Endodermal cell (in vitro differentiated cells): ENCODE measurements around the gene KATNAL1. TPM values are rescaled to one million over a fixed set of nuclear protein-coding genes. Genes with fewer than 3 reads are reported as not detected.
A peak's percentile ranks its signal among the peaks of the same experiment; 100 is the strongest.

ENCODE experiments used
- DNase-seq: peaks from one replicate; pipeline ENCODE4 v3.0.0-alpha.2; 2017
- H3K27ac ChIP-seq: 2 replicates; pipeline ENCODE4 v1.5.1; 2013; ENCODE audit warnings: mild to moderate bottlenecking, low read depth, low read length, moderate library complexity
- H3K27me3 ChIP-seq: 2 replicates; pipeline ENCODE4 v1.6.1; 2013; ENCODE audit warnings: mild to moderate bottlenecking, low read length, moderate library complexity; ENCODE audit not compliant: insufficient read depth, control insufficient read depth, poor library complexity, severe bottlenecking
- H3K36me3 ChIP-seq: 2 replicates; pipeline ENCODE4 v1.7.0; 2013; ENCODE audit warnings: mild to moderate bottlenecking, low read length, moderate library complexity; ENCODE audit not compliant: control insufficient read depth, insufficient read depth
- H3K4me1 ChIP-seq: one replicate; pipeline ENCODE4 v1.7.0; 2013; ENCODE audit warnings: low read length; ENCODE audit not compliant: control insufficient read depth, insufficient read depth
- H3K4me3 ChIP-seq: 2 replicates; pipeline ENCODE4 v1.5.1; 2013; ENCODE audit warnings: mild to moderate bottlenecking, low read length, moderate library complexity
- H3K9ac ChIP-seq: 2 replicates; pipeline ENCODE4 v1.6.1; 2013; ENCODE audit warnings: mild to moderate bottlenecking, low read length, moderate library complexity; ENCODE audit not compliant: poor library complexity, severe bottlenecking; ENCODE audit errors: extremely low read depth
- H3K9me3 ChIP-seq: 2 replicates; pipeline ENCODE4 v1.6.1; 2013; ENCODE audit warnings: mild to moderate bottlenecking, low read length, moderate library complexity; ENCODE audit not compliant: control insufficient read depth
- H3K27ac Mint-ChIP-seq: 2 replicates; pipeline ENCODE4 v1.8.0; 2020; ENCODE audit warnings: mixed read lengths
- H3K27me3 Mint-ChIP-seq: 2 replicates; pipeline ENCODE4 v1.8.0; 2021; ENCODE audit warnings: mild to moderate bottlenecking, mixed read lengths; ENCODE audit not compliant: insufficient read depth
- H3K36me3 Mint-ChIP-seq: 2 replicates; pipeline ENCODE4 v1.8.0; 2020; ENCODE audit warnings: low read depth, mixed read lengths
- H3K4me1 Mint-ChIP-seq: 2 replicates; pipeline ENCODE4 v1.8.0; 2020; ENCODE audit warnings: mixed read lengths
- H3K4me3 Mint-ChIP-seq: 2 replicates; pipeline ENCODE4 v1.8.0; 2020; ENCODE audit warnings: mild to moderate bottlenecking, moderate library complexity, mixed read lengths
- H3K9me3 Mint-ChIP-seq: 2 replicates; pipeline ENCODE4 v1.8.0; 2020; ENCODE audit warnings: mild to moderate bottlenecking, mixed read lengths
- CTCF ChIP-seq: fragments of 200-600 bp; sonication (generic); conservative IDR thresholded peaks from 2 replicates; pipeline ENCODE4 v1.5.0; 2021; ENCODE audit warnings: antibody characterized with exemption, mild to moderate bottlenecking
- WGBS, 2 experiments: methylation state at CpG; one replicate each; pipeline versions ENCODE4 v1.1.5 to v1.1.7; 2013; ENCODE audit warnings: missing lambda C conversion rate in 2 of 2, mixed read lengths in 1 of 2; ENCODE audit not compliant: insufficient coverage in 1 of 2, insufficient read length in 1 of 2; 5-methylcytosine and 5-hydroxymethylcytosine counted together
- total RNA-seq, 2 donors: library from RNA; stranded (reverse); fragmentation: NEBNext Ultra II Directional in 1 of 2; extraction: Animal tissue kit (Norgen Biotek cat#: 25700) in 1 of 2; gene quantifications; 2 replicates in 1 of 2; 3 replicates in 1 of 2; pipeline ENCODE4 v1.2.1, GENCODE V29; 2021

Gene KATNAL1
- total RNA-seq, 2 donors from 2014 or later, result 20.3 to 32.2 TPM

- peak; percentile 84 for DNase-seq
- H3K36me3 Mint-ChIP-seq, result no peaks in the 10 kb centered on the region
- Histone ChIP-seq H3K27ac (no peak overlapping the region), H3K9me3 (no peaks in the 10 kb centered on the region), H3K4me3 (no peak overlapping the region), H3K27me3 (no peaks in the 10 kb centered on the region), H3K4me1 (peaks cover 14% of the 10 kb centered on the region), H3K9ac (no peak overlapping the region), H3K36me3 (no peaks in the 10 kb centered on the region)
- peak overlapping the region; percentile 84 for H3K27ac Mint-ChIP-seq
- H3K4me3 Mint-ChIP-seq, result no peak overlapping the region
- no peaks in the 10 kb centered on the region for H3K9me3 Mint-ChIP-seq
- no peaks in the 10 kb centered on the region for H3K27me3 Mint-ChIP-seq
- H3K4me1 Mint-ChIP-seq, result peaks cover 46% of the 10 kb centered on the region
- no peak for TF ChIP-seq CTCF
- WGBS, 2 experiments, result 66 to 70% methylated on average over 7 of the region's 7 CpGs
These were observed 112.4 kb downstream of the KATNAL1 start for GRCh38 chr13:30194906-30195305.

- no peak for TF ChIP-seq CTCF
- peak overlapping the region; percentile 56 for H3K27ac Mint-ChIP-seq
- H3K4me1 ChIP-seq, result peaks cover 14% of the 10 kb centered on the region
These were observed 113.8 kb downstream of the KATNAL1 start for GRCh38 chr13:30193279-30194234.

DNA sequence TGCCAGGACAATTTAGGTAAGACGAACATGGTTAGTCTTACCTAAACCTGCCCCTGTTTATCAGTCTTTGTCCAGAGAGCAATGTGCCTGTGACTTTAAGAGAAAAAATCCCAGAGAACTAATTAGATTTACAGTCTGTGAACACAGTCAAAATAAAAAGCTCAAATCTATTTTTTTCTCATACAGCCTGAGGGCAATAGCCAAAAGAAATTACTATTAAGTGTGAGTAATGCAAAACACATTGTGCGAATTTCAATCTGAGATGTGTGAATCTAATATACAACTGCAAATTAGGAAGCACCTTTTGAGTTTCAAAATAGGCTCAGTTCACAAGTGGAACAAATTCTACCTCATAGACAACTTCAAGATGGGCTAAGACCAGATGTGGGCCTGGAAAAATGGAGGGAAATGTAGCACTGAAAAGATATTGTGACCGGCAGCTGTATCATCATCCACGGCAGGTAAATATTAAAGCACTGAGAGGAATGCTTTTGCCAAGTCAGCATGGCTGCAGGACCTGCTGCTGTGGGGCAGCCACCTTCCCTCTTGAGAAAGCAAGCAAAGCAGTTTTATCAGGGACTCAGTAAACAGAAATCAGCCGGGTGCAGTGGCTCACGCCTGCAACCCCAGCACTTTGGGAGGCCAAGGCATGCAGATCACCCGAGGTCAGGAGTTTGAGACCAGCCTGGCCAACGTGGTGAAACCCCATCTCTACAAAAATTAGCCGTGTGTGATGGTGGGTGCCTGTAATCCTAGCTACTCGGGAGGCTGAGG is 114.8 kb downstream of the KATNAL1 start:
- H3K9ac ChIP-seq, result no peak overlapping the region
- Mint-ChIP-seq H3K36me3 (no peaks in the 10 kb centered on the region), H3K27me3 (no peaks in the 10 kb centered on the region), H3K27ac (peak overlapping the region; percentile 87), H3K9me3 (no peaks in the 10 kb centered on the region), H3K4me1 (peaks cover 46% of the 10 kb centered on the region), H3K4me3 (no peak overlapping the region)
- H3K9me3 ChIP-seq, result no peaks in the 10 kb centered on the region
- H3K27ac ChIP-seq, result no peak overlapping the region
- no peak for DNase-seq
- WGBS, 2 experiments, result 79 to 80% methylated on average over 10 of the region's 10 CpGs
- H3K27me3 ChIP-seq, result no peaks in the 10 kb centered on the region
- TF ChIP-seq CTCF, result no peak
- H3K36me3 ChIP-seq, result no peaks in the 10 kb centered on the region
- H3K4me1 ChIP-seq, result peaks cover 14% of the 10 kb centered on the region
- H3K4me3 ChIP-seq, result no peak overlapping the region

More at GRCh38 chr13:30193279-30194234, 113.8 kb downstream of the KATNAL1 start:
- Histone ChIP-seq H3K27me3 (no peaks in the 10 kb centered on the region), H3K27ac (no peak overlapping the region), H3K36me3 (no peaks in the 10 kb centered on the region), H3K9me3 (no peaks in the 10 kb centered on the region), H3K9ac (no peak overlapping the region), H3K4me3 (no peak overlapping the region)
- WGBS, 2 experiments, result 88 to 97% methylated on average over 6 to 11 of the region's 11 CpGs
- no peaks in the 10 kb centered on the region for H3K36me3 Mint-ChIP-seq
- DNase-seq, result no peak
- no peaks in the 10 kb centered on the region for H3K9me3 Mint-ChIP-seq
- no peaks in the 10 kb centered on the region for H3K27me3 Mint-ChIP-seq
- H3K4me1 Mint-ChIP-seq, result peaks cover 46% of the 10 kb centered on the region
- no peak overlapping the region for H3K4me3 Mint-ChIP-seq
